Progenitor cell of endocrine pancreas (in vitro differentiated cells): Measurements from ENCODE around the gene MC1R. TPM values are rescaled to one million over a fixed set of nuclear protein-coding genes. Genes with fewer than 3 reads are reported as not detected.

Source experiments
- DNase-seq: peaks from one replicate; pipeline ENCODE4 v3.0.0; 2021; ENCODE audit warnings: low spot score; ENCODE audit not compliant: unreplicated experiment
- H3K27ac Mint-ChIP-seq: 2 replicates; pipeline ENCODE4 v1.8.0; 2021; ENCODE audit warnings: mild to moderate bottlenecking, moderate library complexity, mixed read lengths
- H3K27me3 Mint-ChIP-seq: 2 replicates; pipeline ENCODE4 v1.8.0; 2021; ENCODE audit warnings: mixed read lengths
- H3K36me3 Mint-ChIP-seq: 2 replicates; pipeline ENCODE4 v1.8.0; 2022; ENCODE audit warnings: mixed read lengths; ENCODE audit not compliant: insufficient read depth
- H3K4me1 Mint-ChIP-seq: 2 replicates; pipeline ENCODE4 v1.8.0; 2021; ENCODE audit warnings: low read depth, mixed read lengths
- H3K4me3 Mint-ChIP-seq: 2 replicates; pipeline ENCODE4 v1.8.0; 2021; ENCODE audit warnings: low read depth, mild to moderate bottlenecking, moderate library complexity, mixed read lengths
- H3K9me3 Mint-ChIP-seq: 2 replicates; pipeline ENCODE4 v1.8.0; 2021; ENCODE audit warnings: low read depth, mixed read lengths
- CTCF ChIP-seq: fragments of 200-600 bp; sonication (generic); IDR thresholded peaks from one replicate; pipeline ENCODE4 v1.5.0; 2021; ENCODE audit warnings: antibody characterized with exemption, mild to moderate bottlenecking; ENCODE audit not compliant: unreplicated experiment
- long read RNA-seq: library from polyadenylated mRNA; unstranded; transcript quantifications from one replicate; pipeline ENCODE4 v2.0.0, GENCODE V29; 2020
- total RNA-seq: library from RNA; stranded (reverse); gene quantifications from 2 replicates; pipeline ENCODE4 v1.2.1, GENCODE V29; 2021

The MC1R gene
- 3.8 and 4.6 TPM in 2 replicates for total RNA-seq
- long read RNA-seq = 0 reads

GRCh38 chr16:89918453-89919347, at the start of gene MC1R:
Gene MC1R (plus strand): TSS chr16:89918862. CDS start chr16:89919259, 397 bp downstream.
- Mint-ChIP-seq H3K27ac (peak within 1 kb of the TSS; percentile 37), H3K27me3 (peaks cover 16% of the 10 kb centered on the region), H3K9me3 (no peaks in the 10 kb centered on the region), H3K4me3 (peak within 1 kb of the TSS; percentile 62), H3K4me1 (peaks cover 11% of the 10 kb centered on the region), H3K36me3 (no peaks in the 10 kb centered on the region)
- TF ChIP-seq CTCF = peak; percentile 69
- DNase-seq = peak; percentile 51

- no peak for DNase-seq
- Mint-ChIP-seq H3K9me3 (no peaks in the 10 kb centered on the region), H3K27me3 (no peaks in the 10 kb centered on the region), H3K4me3 (no peak overlapping the region), H3K36me3 (peaks cover 8% of the 10 kb centered on the region), H3K27ac (no peak overlapping the region), H3K4me1 (no peaks in the 10 kb centered on the region)
- TF ChIP-seq CTCF = no peak
Observed at GRCh38 chr16:89869911-89870310, 48.8 kb upstream of the MC1R start.

- Mint-ChIP-seq H3K4me3 (no peak overlapping the region), H3K36me3 (peaks cover 8% of the 10 kb centered on the region), H3K27ac (no peak overlapping the region), H3K9me3 (no peaks in the 10 kb centered on the region), H3K4me1 (no peaks in the 10 kb centered on the region), H3K27me3 (no peaks in the 10 kb centered on the region)
- no peak for DNase-seq
- no peak for TF ChIP-seq CTCF
Observed at GRCh38 chr16:89870440-89870839, 48.2 kb upstream of the MC1R start.

GRCh38 chr16:89871895-89872294, 46.8 kb upstream of the MC1R start:
- H3K4me1 Mint-ChIP-seq = no peaks in the 10 kb centered on the region
- no peak for DNase-seq

More at GRCh38 chr16:89871895-89872294, 46.8 kb upstream of the MC1R start:
- Mint-ChIP-seq H3K9me3 (no peaks in the 10 kb centered on the region), H3K4me3 (no peak overlapping the region), H3K27ac (no peak overlapping the region), H3K27me3 (no peaks in the 10 kb centered on the region), H3K36me3 (peaks cover 8% of the 10 kb centered on the region)
- TF ChIP-seq CTCF = no peak
